Endometrial microvascular endothelial cells (primary cell): ENCODE data around the gene SGMS1. TPM values are rescaled to one million over a fixed set of nuclear protein-coding genes. Genes with fewer than 3 reads are reported as not detected.
"Not testable (repeated sequence)": the region's sequence is repeated elsewhere in the genome, so short reads cannot be mapped to it uniquely, and the experiment has no call there.

Experiments
- in situ Hi-C: cut with HindIII; loops from 2 replicates; pipeline ENCODE4 v1.10.0; 2017; ENCODE audit warnings: low sequenced_read_pairs, low pct_unique_long_range_greater_than_20kb; ENCODE audit errors: inconsistent ontology term
- total RNA-seq: library from RNA; depleted of rRNA; stranded (reverse); fragments of >200 nt; gene quantifications from one replicate; pipeline ENCODE4 v1.2.3, GENCODE V29; 2015; ENCODE audit errors: inconsistent ontology term

The SGMS1 gene
- total RNA-seq, 1 donor from 2014 or later = 52.3 TPM

GRCh38 chr10:50590935-50591334 lies 32.8 kb downstream of the SGMS1 start:
- in situ Hi-C loops = no loop called here

- in situ Hi-C loops = no loop called here
Measured at GRCh38 chr10:50586740-50587088, 37.0 kb downstream of the SGMS1 start.

- in situ Hi-C loops = no loop called here
Measured at GRCh38 chr10:50585921-50586739, 37.6 kb downstream of the SGMS1 start.

- in situ Hi-C loops = no loop called here
Measured at GRCh38 chr10:50582766-50583762, 40.7 kb downstream of the SGMS1 start.

- in situ Hi-C loops = no loop called here
Measured at GRCh38 chr10:50582046-50582445, 41.7 kb downstream of the SGMS1 start.

- in situ Hi-C loops = no loop called here
Measured at GRCh38 chr10:50580262-50580891, 43.4 kb downstream of the SGMS1 start.

GRCh38 chr10:50579491-50580261 lies 44.1 kb downstream of the SGMS1 start:
- in situ Hi-C loops = no loop called here

- in situ Hi-C loops = no loop called here
Measured at GRCh38 chr10:50578949-50579348, 44.8 kb downstream of the SGMS1 start.

- in situ Hi-C loops = no loop called here
Measured at GRCh38 chr10:50577681-50578350, 45.9 kb downstream of the SGMS1 start.

- in situ Hi-C loops = no loop called here
Measured at GRCh38 chr10:50577010-50577409, 46.7 kb downstream of the SGMS1 start.

GRCh38 chr10:50576245-50576815 lies 47.4 kb downstream of the SGMS1 start:
- in situ Hi-C loops = no loop called here

GRCh38 chr10:50575477-50576244 lies 48.1 kb downstream of the SGMS1 start:
- in situ Hi-C loops = no loop called here

GRCh38 chr10:50574931-50575330 lies 48.8 kb downstream of the SGMS1 start:
- in situ Hi-C loops = no loop called here

- in situ Hi-C loops = no loop called here
Measured at GRCh38 chr10:50574305-50574704, 49.5 kb downstream of the SGMS1 start.

- in situ Hi-C loops = no loop called here
Measured at GRCh38 chr10:50572017-50572491, 51.7 kb downstream of the SGMS1 start.

GRCh38 chr10:50568750-50569149 lies 55.0 kb downstream of the SGMS1 start:
- in situ Hi-C loops = not testable (repeated sequence)

- in situ Hi-C loops = no loop called here
Measured at GRCh38 chr10:50567384-50567783, 56.4 kb downstream of the SGMS1 start.
